Epithelial cell of proximal tubule (primary cell): ENCODE data around the gene MAML3. TPM values are rescaled to one million over a fixed set of nuclear protein-coding genes. Genes with fewer than 3 reads are reported as not detected.

Source experiments
- DNase-seq: peaks from one replicate; pipeline ENCODE4 v3.0.0-alpha.2; 2011; ENCODE audit warnings: low read depth
- H3K4me3 ChIP-seq: 2 replicates; pipeline ENCODE4 v1.5.1; 2011; ENCODE audit warnings: low read depth, mild to moderate bottlenecking, low read length
- total RNA-seq: library from RNA; depleted of rRNA; stranded (reverse); fragments of >200 nt; gene quantifications from 2 replicates; pipeline ENCODE4 v1.2.3, GENCODE V29; 2015
- TF ChIP-seq, protein P1 (sequence below): conservative IDR thresholded peaks from 2 replicates; pipeline ENCODE4 v1.5.1; 2012; ENCODE audit warnings: low read depth, mild to moderate bottlenecking, low read length

MAML3 gene
- total RNA-seq, 1 donor from 2014 or later: 1.2 TPM

DNA sequence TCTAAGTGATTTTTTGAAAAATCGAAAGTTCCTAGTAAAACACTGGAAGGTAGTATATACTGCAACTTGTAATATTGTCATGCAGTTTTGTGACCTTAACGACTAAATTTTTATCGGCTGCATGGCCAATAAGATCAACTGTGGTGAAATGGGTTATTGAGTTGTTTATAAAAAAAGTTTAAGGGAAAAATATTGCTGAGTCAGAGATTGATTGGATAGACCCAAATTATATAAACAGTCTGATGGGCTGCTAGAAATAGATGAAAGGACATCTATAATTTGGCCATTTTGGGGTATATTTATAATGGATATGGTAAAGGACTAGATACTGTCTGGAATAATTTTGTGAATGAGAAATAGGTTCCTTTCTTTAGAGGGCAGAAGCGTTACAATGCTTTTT is 432.2 kb downstream of the MAML3 start:
- TF ChIP-seq, protein P1, sequence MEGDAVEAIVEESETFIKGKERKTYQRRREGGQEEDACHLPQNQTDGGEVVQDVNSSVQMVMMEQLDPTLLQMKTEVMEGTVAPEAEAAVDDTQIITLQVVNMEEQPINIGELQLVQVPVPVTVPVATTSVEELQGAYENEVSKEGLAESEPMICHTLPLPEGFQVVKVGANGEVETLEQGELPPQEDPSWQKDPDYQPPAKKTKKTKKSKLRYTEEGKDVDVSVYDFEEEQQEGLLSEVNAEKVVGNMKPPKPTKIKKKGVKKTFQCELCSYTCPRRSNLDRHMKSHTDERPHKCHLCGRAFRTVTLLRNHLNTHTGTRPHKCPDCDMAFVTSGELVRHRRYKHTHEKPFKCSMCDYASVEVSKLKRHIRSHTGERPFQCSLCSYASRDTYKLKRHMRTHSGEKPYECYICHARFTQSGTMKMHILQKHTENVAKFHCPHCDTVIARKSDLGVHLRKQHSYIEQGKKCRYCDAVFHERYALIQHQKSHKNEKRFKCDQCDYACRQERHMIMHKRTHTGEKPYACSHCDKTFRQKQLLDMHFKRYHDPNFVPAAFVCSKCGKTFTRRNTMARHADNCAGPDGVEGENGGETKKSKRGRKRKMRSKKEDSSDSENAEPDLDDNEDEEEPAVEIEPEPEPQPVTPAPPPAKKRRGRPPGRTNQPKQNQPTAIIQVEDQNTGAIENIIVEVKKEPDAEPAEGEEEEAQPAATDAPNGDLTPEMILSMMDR: no peak

DNA sequence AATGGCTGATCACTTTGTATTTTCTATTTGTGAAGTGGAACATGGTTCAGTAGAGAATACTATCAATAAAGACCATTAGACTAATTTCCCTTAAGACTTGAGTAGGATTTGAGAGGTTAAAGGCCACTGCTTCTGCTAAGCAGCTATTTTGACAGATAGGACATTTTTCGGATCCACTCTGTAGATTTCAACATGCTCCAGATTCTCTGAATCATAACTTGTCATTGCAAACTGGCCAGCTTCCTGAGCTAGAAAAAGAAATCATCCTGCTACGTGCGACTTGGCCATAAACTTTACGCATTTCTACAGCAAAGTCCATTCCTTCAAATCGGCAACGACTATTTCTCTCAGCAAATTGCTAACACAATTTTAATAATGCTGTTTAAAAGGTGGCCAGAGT is 433.2 kb downstream of the MAML3 start:
- no peak overlapping the region for H3K4me3 ChIP-seq
- TF ChIP-seq, protein P1: no peak
- DNase-seq: no peak

More for the DNA sequence above, 432.2 kb downstream of the MAML3 start:
- DNase-seq: no peak
- H3K4me3 ChIP-seq: no peak overlapping the region

DNA sequence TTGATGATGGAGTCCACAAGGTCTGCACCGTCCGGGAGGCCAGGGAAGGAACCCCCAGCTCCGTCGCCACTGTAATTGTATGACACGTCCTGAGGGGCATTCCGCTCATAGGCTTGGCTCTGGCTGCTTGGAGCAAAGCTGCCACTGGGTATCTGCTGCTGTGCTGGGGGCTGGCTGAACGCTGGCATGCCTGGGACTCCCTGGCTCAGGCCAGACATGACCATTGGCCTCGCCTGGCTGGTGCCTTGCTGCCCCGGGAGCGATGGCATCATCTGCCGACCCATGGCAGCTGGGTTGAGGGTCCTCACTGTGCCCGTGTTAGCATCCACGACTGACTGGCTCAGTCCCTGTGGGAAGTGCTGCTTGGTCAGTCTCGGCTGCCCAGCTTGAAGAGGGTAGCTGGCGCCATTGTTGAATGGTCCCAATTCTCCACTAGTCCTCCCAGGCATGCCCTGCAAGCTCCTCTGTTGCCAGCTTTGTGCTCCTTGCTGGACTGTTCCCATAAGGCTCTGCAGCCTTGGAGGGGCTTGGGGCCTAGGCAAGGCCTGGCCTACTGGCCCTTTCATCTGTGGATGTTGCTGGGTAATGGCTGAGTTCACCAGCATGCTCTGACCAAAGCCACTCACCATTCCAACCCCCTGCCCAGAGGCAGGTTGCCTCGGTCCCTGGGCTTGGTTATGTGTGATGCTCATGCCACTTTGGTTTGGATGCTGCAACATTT is 434.4 kb downstream of the MAML3 start:
- no peak for DNase-seq
- no peak overlapping the region for H3K4me3 ChIP-seq
- TF ChIP-seq, protein P1: no peak

DNA sequence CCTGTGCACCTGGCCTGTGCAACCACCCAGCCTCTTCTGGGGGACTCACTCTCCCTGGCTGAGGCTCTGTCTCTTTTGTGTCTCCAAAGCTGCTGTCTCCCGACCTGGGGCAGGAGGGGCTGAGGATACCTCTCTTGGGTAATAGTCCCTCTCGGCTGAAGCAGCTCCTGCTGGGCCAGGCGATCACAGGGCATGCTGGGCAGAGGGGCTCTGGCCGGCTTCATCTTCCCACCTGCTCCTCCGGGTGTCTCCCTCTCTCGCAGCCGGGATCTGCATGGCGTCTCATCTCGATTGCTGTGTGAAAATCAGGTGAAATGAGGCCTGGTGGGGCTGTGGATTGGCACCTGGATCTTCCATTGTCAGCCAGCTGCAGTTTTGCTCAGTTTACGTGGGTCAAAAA is 435.2 kb downstream of the MAML3 start:
- no peak overlapping the region for H3K4me3 ChIP-seq
- TF ChIP-seq, protein P1: no peak
- no peak for DNase-seq

DNA sequence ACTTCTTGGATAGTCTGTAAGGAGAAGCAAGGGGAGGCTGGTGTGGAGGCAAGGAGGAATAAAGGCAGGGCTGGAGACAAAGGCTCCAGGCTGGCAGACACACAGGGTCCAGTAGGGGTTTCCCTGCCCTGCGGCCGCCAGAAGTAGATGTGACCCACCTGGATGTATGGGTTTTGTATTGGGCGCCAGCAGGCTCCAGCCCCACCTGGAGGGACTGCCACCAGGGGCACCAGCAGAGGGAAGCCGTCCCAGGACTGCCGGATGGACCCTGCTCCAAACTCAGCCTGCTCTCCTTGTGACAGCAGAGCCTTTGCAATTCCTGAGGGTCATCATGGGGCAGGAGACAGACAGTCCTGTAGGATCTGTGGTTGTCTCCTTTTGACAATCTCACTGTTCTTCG is 435.6 kb downstream of the MAML3 start:
- DNase-seq: no peak
- TF ChIP-seq, protein P1: no peak

DNA sequence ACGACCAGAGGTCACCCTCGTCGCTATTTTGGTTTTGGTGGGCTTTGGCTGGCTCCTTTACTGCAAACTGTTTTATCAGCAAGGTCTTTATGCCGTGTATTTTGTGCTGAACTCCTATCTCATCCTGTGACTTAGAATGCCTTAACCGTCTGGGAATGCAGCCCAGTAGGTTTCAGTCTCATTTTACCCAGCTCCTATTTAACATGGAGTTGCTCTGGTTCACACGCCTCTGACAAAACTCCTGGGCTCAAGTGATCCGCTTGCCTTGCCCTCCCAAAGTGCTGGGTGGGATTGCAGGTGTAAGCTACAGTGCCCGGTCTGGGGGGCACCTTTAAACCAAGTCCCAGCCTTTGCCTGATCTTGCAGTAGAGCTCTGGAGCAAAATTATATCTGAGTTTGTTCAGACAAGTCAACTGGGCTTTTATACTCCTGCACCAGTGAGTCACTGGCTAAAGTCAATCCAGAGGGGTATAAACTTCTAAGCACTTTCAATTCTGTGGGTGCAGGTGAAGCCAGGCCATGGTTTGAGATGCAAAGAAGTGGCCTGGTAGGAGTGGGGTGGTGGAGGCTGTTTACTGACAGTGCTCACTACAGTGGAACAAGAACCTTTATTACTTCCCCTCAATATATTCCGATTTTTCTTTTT is 438.1 kb downstream of the MAML3 start:
- no peak overlapping the region for H3K4me3 ChIP-seq
- DNase-seq: no peak
- TF ChIP-seq, protein P1: no peak

More for the DNA sequence above, 435.6 kb downstream of the MAML3 start:
- no peak overlapping the region for H3K4me3 ChIP-seq
